22Rv1 (cell line): ENCODE measurements around the gene AP1M2.

ENCODE experiments used
- ZFX ChIP-seq: fragments of 450-650 bp; IDR thresholded peaks from 2 replicates; pipeline ENCODE4 v1.6.1; 2017; ENCODE audit warnings: antibody characterized with exemption, borderline replicate concordance
- TF ChIP-seq, protein P1 (sequence below): fragments of 450-650 bp; IDR thresholded peaks from 2 replicates; pipeline ENCODE4 v1.5.1; 2017; ENCODE audit warnings: mild to moderate bottlenecking

GRCh38 chr19:10617409-10618121, 30.5 kb upstream of the AP1M2 start:
- TF ChIP-seq, protein P1, sequence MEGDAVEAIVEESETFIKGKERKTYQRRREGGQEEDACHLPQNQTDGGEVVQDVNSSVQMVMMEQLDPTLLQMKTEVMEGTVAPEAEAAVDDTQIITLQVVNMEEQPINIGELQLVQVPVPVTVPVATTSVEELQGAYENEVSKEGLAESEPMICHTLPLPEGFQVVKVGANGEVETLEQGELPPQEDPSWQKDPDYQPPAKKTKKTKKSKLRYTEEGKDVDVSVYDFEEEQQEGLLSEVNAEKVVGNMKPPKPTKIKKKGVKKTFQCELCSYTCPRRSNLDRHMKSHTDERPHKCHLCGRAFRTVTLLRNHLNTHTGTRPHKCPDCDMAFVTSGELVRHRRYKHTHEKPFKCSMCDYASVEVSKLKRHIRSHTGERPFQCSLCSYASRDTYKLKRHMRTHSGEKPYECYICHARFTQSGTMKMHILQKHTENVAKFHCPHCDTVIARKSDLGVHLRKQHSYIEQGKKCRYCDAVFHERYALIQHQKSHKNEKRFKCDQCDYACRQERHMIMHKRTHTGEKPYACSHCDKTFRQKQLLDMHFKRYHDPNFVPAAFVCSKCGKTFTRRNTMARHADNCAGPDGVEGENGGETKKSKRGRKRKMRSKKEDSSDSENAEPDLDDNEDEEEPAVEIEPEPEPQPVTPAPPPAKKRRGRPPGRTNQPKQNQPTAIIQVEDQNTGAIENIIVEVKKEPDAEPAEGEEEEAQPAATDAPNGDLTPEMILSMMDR: no peak
- no peak for TF ChIP-seq ZFX
